Ovary (tissue), 9 donors: ENCODE data around the gene BCL2L13. TPM values are rescaled to one million over a fixed set of nuclear protein-coding genes. Genes with fewer than 3 reads are reported as not detected.

Source experiments
- DNase-seq, 5 donors: peaks; one replicate each; pipeline ENCODE4 v3.0.0-alpha.2; 2019 to 2020
- H3K27ac ChIP-seq, 2 donors: fragments of 200-600 bp; one replicate each; pipeline versions ENCODE4 v1.5.1 to v1.8.0; 2019 to 2022
- H3K27me3 ChIP-seq: fragments of 200-600 bp; one replicate; pipeline ENCODE4 v1.8.0; 2022
- H3K36me3 ChIP-seq: fragments of 200-600 bp; sonication (generic); one replicate; pipeline ENCODE4 v1.5.1; 2019
- H3K4me1 ChIP-seq: one replicate; pipeline ENCODE4 v1.8.1; 2013; ENCODE audit warnings: mild to moderate bottlenecking, moderate library complexity; ENCODE audit not compliant: insufficient read depth
- H3K4me3 ChIP-seq: fragments of 200-600 bp; sonication (generic); one replicate; pipeline ENCODE4 v1.5.1; 2017
- H3K9me3 ChIP-seq, 2 donors: fragments of 200-600 bp in 1 of 2; sonication (generic) in 1 of 2; one replicate each; pipeline versions ENCODE4 v1.5.1 to v1.8.1; 2013 to 2019; ENCODE audit warnings: mild to moderate bottlenecking in 1 of 2, moderate library complexity in 1 of 2
- EP300 ChIP-seq: sonication (generic); formaldehyde crosslinking; IDR thresholded peaks from one replicate; pipeline ENCODE4 v1.6.1; 2017; ENCODE audit warnings: antibody characterized with exemption
- POLR2A ChIP-seq: fragments of 450-650 bp; IDR thresholded peaks from one replicate; pipeline ENCODE4 v1.6.1; 2017; ENCODE audit warnings: antibody characterized with exemption, mild to moderate bottlenecking, moderate library complexity
- WGBS, 3 donors: extraction: QIAGEN DNeasy Blood & Tissue Kit in 1 of 3; methylation state at CpG; one replicate each; pipeline versions ENCODE4 v1.1.5 to v1.1.7; 2013 to 2017; 5-methylcytosine and 5-hydroxymethylcytosine counted together
- intact Hi-C, 4 donors: fragments of 100-400 bp; cut with DNase I; formaldehyde crosslinking; loops; one replicate each; pipeline versions ENCODE4 v1.11.0 to v1.15.1; 2022 to 2023
- microRNA-seq, 3 donors: library from miRNA; unstranded; fragments of <30 nt; microRNA quantifications; one replicate each; pipeline versions ENCODE4 to v1.2.0, GENCODE V29; 2019 to 2020
- polyA plus RNA-seq, 2 donors: library from polyadenylated mRNA; stranded (reverse); fragments of 200-250 nt in 1 of 2; fragments of 350-450 nt in 1 of 2; fragmentation: Illumina TruSeq in 1 of 2; extraction: RNeasy Lipid Tissue Mini Kit (QIAGEN cat#74804) in 1 of 2; gene quantifications; one replicate each; pipeline ENCODE4 v1.2.3, GENCODE V29; 2013 to 2014
- small RNA-seq: library from RNA; depleted of rRNA; stranded (forward); fragments of <200 nt; gene quantifications from one replicate; pipeline ENCODE3, GENCODE V24; 2016
- total RNA-seq, 7 donors: library from RNA; depleted of rRNA in 2 of 7; stranded (reverse); fragments of >200 nt in 2 of 7; fragmentation: NEBNext Ultra II Directional in 3 of 7; extraction: Animal tissue kit (Norgen Biotek cat#: 25700) in 3 of 7; gene quantifications; one replicate each; pipeline versions ENCODE4 v1.1.0 to v1.2.4, GENCODE V29; 2016 to 2023
- TF ChIP-seq, protein P1 (sequence below), 3 donors: fragments of 450-650 bp in 2 of 3; fragments of 200-600 bp in 1 of 3; IDR thresholded peaks; one replicate each; pipeline versions ENCODE4 v1.5.1 to v1.8.0; 2016 to 2022; ENCODE audit warnings: antibody characterized with exemption in 3 of 3, mild to moderate bottlenecking in 1 of 3
- donor health status: DM: no; HTN: no; CAD: no; lungs with moderate emphysema.
- donor health status: DM: no; HTN: no; CAD: no.
- donor health status: Bipolar disorder and iron deficiency.
- donor health status: DM: yes; HTN: yes; CAD: no.
- donor health status: DM: no; HTN: no; CAD: no.
- donor health status: DM: yes; HTN: yes; CAD: no.

BCL2L13 gene
- total and polyA plus RNA-seq, 9 donors = 19.9 to 39.5 (median 33.8) TPM

- H3K4me3 ChIP-seq = no peak overlapping the region
- WGBS, 3 donors = 63 to 68% (median 67%) methylated on average over 19 of the region's 19 CpGs
- no peaks in the 10 kb centered on the region for H3K27me3 ChIP-seq
- no peak overlapping the region for H3K27ac ChIP-seq
- peaks cover 9% of the 10 kb centered on the region for H3K4me1 ChIP-seq
- intact Hi-C loops = no loop called here
- H3K36me3 ChIP-seq = no peaks in the 10 kb centered on the region
- TF ChIP-seq EP300 (no peak), POLR2A (no peak)
- TF ChIP-seq, protein P1, sequence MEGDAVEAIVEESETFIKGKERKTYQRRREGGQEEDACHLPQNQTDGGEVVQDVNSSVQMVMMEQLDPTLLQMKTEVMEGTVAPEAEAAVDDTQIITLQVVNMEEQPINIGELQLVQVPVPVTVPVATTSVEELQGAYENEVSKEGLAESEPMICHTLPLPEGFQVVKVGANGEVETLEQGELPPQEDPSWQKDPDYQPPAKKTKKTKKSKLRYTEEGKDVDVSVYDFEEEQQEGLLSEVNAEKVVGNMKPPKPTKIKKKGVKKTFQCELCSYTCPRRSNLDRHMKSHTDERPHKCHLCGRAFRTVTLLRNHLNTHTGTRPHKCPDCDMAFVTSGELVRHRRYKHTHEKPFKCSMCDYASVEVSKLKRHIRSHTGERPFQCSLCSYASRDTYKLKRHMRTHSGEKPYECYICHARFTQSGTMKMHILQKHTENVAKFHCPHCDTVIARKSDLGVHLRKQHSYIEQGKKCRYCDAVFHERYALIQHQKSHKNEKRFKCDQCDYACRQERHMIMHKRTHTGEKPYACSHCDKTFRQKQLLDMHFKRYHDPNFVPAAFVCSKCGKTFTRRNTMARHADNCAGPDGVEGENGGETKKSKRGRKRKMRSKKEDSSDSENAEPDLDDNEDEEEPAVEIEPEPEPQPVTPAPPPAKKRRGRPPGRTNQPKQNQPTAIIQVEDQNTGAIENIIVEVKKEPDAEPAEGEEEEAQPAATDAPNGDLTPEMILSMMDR (IDR thresholded peaks at IDR 0.05) = no peak
- no peaks in the 10 kb centered on the region for H3K9me3 ChIP-seq
- DNase-seq = no peak
Measured at GRCh38 chr22:17780116-17780740, 141.7 kb downstream of the BCL2L13 start.

Small RNA genes lying within 50 kb of the gene (microRNA-seq; reads per million reads assigned to microRNA genes)
- gene MIR3198-1 = 0 reads per million in 3 donors

Small RNA genes lying within 50 kb of the gene (small RNA-seq; reads per million reads assigned to genes)
- gene MIR3198-1 = not detected

Other genes with a start within 250 kb of the BCL2L13 start
- gene SLC25A18, start 75.3 kb upstream of the BCL2L13 start, total RNA-seq = 1 to 10 TPM in 4 of 7 donors, under 1 TPM in 3; 0.41 to 2.8 (median 1.4) TPM
- 1 to 10 TPM in 1 of 2 donors, under 1 TPM in 1; 0.75 to 1.3 TPM for gene SLC25A18, start 75.3 kb upstream of the BCL2L13 start, polyA plus RNA-seq
- 10 to 100 TPM; 69.0 to 95.4 (median 80.8) TPM for gene ATP6V1E1, start 10.0 kb upstream of the BCL2L13 start, total RNA-seq
- gene ATP6V1E1, start 10.0 kb upstream of the BCL2L13 start, polyA plus RNA-seq = 100 to 1,000 TPM; 102 to 201 TPM
- gene BID, start 135.7 kb downstream of the BCL2L13 start, total RNA-seq = 1 to 10 TPM; 3.2 to 9.2 (median 5.4) TPM
- 10 to 100 TPM in 1 of 2 donors, 1 to 10 TPM in 1; 9.7 to 13.8 TPM for gene BID, start 135.7 kb downstream of the BCL2L13 start, polyA plus RNA-seq